ENCODE data around the gene ADPGK. TPM values are rescaled to one million over a fixed set of nuclear protein-coding genes. Genes with fewer than 3 reads are reported as not detected.

ADPGK gene
- total and polyA plus RNA-seq, 2 donors from 2014 or later = 23.9 to 42.5 TPM

- Histone ChIP-seq H3K9ac (ENCODE audit: low read length in 3 of 3) (no peak overlapping the region), H3K27ac (ENCODE audit: low read depth in 2 of 2, low read length in 2 of 2) (no peak overlapping the region), H3K36me3 (ENCODE audit: control insufficient read depth in 2 of 3, insufficient read depth in 3 of 3, low read length in 3 of 3) (no peaks in the 10 kb centered on the region), H3K9me3 (ENCODE audit: control insufficient read depth in 2 of 3, insufficient read depth in 1 of 3, low read length in 3 of 3) (no peaks in the 10 kb centered on the region), H3K27me3 (ENCODE audit: control insufficient read depth, insufficient read depth, low read length) (no peaks in the 10 kb centered on the region), H3K4me3 (ENCODE audit: low read length in 3 of 3) (no peak overlapping the region), H3K4me1 (ENCODE audit: control insufficient read depth in 2 of 3, insufficient read depth in 2 of 3, low read depth in 1 of 3, low read length in 3 of 3) (no peaks in the 10 kb centered on the region)
- TF ChIP-seq, protein P1, sequence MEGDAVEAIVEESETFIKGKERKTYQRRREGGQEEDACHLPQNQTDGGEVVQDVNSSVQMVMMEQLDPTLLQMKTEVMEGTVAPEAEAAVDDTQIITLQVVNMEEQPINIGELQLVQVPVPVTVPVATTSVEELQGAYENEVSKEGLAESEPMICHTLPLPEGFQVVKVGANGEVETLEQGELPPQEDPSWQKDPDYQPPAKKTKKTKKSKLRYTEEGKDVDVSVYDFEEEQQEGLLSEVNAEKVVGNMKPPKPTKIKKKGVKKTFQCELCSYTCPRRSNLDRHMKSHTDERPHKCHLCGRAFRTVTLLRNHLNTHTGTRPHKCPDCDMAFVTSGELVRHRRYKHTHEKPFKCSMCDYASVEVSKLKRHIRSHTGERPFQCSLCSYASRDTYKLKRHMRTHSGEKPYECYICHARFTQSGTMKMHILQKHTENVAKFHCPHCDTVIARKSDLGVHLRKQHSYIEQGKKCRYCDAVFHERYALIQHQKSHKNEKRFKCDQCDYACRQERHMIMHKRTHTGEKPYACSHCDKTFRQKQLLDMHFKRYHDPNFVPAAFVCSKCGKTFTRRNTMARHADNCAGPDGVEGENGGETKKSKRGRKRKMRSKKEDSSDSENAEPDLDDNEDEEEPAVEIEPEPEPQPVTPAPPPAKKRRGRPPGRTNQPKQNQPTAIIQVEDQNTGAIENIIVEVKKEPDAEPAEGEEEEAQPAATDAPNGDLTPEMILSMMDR (IDR thresholded peaks at IDR 0.05; ENCODE audit: borderline replicate concordance, extremely low read depth, insufficient read depth) = no peak
- no peak for FAIRE-seq
- no peak for DNase-seq
- intact Hi-C loops (cut with DNase I) = loop anchor here (10.0 kb wide), 1 partner anchor 294 kb away; no protein-coding TSS in a partner anchor
These were observed 6.8 kb upstream of the ADPGK start for GRCh38 chr15:72790302-72790910.

GRCh38 chr15:72787526-72787925 lies 4.0 kb upstream of the ADPGK start:
- Histone ChIP-seq H3K27ac (ENCODE audit: low read depth in 2 of 2, low read length in 2 of 2) (no peak overlapping the region), H3K9me3 (ENCODE audit: control insufficient read depth in 2 of 3, insufficient read depth in 1 of 3, low read length in 3 of 3) (no peaks in the 10 kb centered on the region), H3K4me1 (ENCODE audit: control insufficient read depth in 2 of 3, insufficient read depth in 2 of 3, low read depth in 1 of 3, low read length in 3 of 3) (peaks cover 0 to 11% (median 4%) of the 10 kb centered on the region in 3 donors), H3K27me3 (ENCODE audit: control insufficient read depth, insufficient read depth, low read length) (no peaks in the 10 kb centered on the region), H3K4me3 (ENCODE audit: low read length in 3 of 3) (no peak overlapping the region), H3K36me3 (ENCODE audit: control insufficient read depth in 2 of 3, insufficient read depth in 3 of 3, low read length in 3 of 3) (no peaks in the 10 kb centered on the region), H3K9ac (ENCODE audit: low read length in 3 of 3) (no peak overlapping the region)
- no peak for DNase-seq
- intact Hi-C loops (cut with DNase I) = no loop called here
- TF ChIP-seq, protein P1 (IDR thresholded peaks at IDR 0.05; ENCODE audit: borderline replicate concordance, extremely low read depth, insufficient read depth) = no peak
- no peak for FAIRE-seq

DNA sequence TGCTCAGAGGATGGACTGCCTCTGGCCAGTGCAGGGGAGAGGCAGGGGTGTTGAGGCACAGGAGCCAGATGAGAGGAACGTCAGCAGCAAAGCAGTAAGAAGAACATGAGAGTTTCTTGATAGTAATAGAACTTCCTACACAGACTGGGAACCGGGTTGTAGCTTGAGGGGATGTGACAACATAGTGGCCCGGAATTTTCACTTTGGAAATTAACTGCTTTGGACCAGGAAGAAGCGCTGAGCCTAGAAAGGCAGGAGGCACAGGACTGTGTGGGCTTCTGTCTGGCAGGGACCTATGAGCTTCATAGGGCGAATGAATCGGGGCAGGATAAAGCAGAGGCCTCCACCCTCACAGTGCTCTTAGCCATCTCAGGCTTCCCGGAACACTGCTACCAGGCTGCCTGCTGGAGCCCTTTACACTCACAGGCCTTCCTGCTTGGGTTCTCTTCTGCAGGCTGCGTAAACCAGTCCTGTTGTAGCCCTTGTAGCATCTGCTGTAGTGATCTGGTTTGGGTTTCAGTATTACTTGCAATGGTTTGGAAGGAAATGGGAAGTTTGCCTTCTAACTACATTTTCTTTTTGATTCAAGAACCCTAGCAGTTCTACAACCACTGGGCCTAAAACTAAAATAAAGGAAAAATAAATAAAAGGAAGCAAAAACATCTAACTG lies 3.3 kb upstream of the ADPGK start:
- Histone ChIP-seq H3K9me3 (ENCODE audit: control insufficient read depth in 2 of 3, insufficient read depth in 1 of 3, low read length in 3 of 3) (no peaks in the 10 kb centered on the region), H3K4me3 (ENCODE audit: low read length in 3 of 3) (no peak overlapping the region), H3K9ac (ENCODE audit: low read length in 3 of 3) (no peak overlapping the region), H3K27me3 (ENCODE audit: control insufficient read depth, insufficient read depth, low read length) (no peaks in the 10 kb centered on the region), H3K36me3 (ENCODE audit: control insufficient read depth in 2 of 3, insufficient read depth in 3 of 3, low read length in 3 of 3) (no peaks in the 10 kb centered on the region), H3K27ac (ENCODE audit: low read depth in 2 of 2, low read length in 2 of 2) (no peak overlapping the region), H3K4me1 (ENCODE audit: control insufficient read depth in 2 of 3, insufficient read depth in 2 of 3, low read depth in 1 of 3, low read length in 3 of 3) (peaks cover 0 to 12% (median 4%) of the 10 kb centered on the region in 3 donors)
- DNase-seq = no peak
- TF ChIP-seq, protein P1 (IDR thresholded peaks at IDR 0.05; ENCODE audit: borderline replicate concordance, extremely low read depth, insufficient read depth) = no peak
- FAIRE-seq = no peak
- intact Hi-C loops (cut with DNase I) = no loop called here

Measured in kidney (tissue), 14 donors.